DMS153 treated with DMSO at 0.1 percent for 48 hours (cell line): Measurements from ENCODE around the gene CFAP77.
"Not testable (repeated sequence)": the region's sequence is repeated elsewhere in the genome, so short reads cannot be mapped to it uniquely, and the experiment has no call there.

Source experiments
- DNase-seq: peaks from one replicate; lab custom pipeline; 2025; ENCODE audit not compliant: unreplicated experiment; lab: John Stamatoyannopoulos, UW

CFAP77 gene

DNA sequence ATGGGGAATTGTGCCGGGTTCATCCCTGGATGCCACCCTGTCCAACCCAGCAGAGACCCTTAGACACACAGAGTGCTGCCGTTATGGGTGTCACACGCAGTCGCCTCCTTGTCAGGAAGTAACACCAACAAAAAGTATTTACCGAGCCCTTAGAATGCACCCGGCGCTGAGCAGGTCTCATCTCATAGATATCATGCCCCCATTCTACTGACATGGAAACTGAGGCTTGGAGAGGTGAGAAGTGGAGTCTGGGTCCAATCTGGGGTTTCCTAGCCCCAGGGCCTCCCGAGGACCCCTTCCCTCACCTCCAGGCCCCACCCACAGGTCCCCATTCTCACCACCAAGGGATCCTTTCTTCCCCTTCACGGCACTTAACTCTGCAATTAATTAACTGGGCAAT, 135.6 kb downstream of the CFAP77 start:
- DNase-seq = no peak

DNA sequence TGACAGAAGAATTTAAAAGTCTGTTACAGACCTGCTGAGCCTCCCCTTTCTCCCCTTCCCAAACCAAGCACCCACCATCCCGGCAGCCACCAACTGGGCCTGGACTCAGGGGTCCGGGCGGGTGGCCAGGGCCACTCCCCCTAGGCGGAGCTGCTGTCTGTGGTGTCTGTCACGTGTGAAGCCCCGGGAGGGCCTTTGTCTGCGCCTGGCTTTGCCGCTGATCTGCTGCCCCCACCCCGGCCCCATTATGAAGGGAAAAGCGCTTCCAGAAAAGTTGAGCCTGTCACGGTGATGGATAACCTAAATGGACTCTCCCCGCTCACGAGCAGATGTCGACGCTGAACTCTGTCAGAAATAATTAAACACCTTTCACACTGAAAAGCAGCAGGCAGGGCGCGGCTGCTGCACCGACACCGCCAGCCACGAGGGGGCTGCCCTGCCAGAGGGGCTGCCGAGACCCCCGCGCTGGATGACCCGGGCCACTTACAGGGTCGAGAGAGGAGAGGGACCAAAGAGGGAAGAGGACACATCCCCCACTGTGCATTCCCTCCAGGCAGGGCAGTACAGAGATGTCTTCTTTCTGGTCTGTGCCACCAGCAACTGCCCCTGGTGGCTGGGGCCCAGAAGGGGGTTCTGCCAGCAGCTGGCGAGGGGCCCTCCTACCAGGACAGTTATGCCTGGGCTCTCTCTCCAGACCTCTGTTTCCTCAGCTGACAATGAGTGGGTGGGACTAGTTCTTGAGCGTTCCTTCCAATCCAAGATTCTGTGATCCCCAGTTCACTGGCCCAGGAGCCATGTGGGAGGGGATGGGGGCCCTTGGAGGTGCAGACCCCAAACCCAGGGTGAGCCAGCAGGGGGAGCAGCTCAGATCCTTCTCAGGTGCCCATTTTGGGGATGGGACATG, 136.4 kb downstream of the CFAP77 start:
- DNase-seq = no peak

DNA sequence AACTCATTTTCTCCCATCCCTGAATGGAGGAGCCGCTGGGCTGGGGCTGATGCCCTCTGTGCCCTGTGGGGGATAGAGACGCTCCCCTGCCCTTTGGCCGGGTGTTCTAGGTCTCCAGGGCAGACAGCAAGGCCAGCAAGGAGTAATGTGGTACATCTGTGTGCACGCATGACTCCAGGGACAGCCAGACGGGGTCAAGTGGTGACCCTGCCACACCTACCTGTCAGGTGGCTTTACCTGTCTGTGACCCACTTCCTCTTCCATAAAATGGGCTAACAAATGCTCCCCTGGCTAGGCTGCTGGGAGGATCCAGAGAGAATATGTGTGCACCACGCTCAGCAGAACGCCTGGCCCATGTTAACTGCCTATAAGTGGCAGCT, 137.0 kb downstream of the CFAP77 start:
- DNase-seq = no peak

DNA sequence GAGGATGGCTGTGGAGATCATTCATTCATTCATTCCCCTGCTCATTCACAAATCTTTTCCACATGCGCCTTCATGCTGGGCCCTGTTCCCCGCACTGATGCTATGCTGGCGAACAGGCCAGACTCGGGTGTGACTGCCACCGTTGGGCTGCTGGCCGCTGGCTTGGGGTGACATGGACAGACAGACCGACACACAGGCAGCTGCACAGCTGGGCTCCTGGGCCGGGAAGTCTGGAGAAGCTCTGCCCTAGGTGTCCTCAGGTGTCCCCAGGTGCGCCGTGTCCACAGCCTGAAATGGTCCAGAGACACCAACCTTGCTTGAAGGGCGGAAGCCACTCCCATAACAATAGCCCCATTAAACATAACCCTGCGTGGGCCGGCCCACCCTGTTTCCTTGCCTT, 137.4 kb downstream of the CFAP77 start:
- no peak for DNase-seq

DNA sequence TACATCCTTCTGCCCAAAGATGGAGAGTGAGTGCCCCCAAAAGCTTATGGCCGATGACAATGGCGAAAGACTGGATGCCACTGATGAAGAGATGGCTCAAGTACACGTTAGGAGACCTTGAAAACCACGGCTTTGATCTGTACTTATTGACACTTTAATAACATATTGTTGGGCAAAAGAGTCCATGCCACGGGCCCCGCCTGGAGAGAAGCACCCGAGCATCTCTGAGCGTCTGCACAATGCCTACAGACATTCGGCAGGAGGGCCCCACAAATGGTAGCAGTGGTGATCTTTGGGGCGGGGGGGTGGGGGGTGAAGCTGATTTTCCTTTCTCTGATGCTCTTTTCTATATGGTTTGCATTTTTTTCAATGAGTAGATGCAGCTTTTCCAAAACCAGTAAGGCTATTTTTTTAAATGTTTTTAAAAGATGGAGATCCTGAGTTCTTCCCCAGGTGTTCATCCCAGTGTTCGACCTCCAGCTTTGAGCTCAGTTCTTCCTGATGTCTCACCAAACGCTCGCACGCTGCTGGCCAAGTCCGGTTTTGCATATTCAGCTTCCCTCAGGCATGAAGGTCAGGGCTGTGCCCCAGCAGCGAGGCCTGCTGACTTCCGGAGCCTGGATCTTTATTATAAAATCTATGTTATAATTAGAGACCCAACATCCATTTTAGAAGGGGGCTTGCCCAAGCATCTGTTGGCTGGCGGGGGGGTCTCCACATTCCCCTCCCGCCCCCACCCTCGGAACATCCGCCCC, 138.1 kb downstream of the CFAP77 start:
- no peak for DNase-seq

DNA sequence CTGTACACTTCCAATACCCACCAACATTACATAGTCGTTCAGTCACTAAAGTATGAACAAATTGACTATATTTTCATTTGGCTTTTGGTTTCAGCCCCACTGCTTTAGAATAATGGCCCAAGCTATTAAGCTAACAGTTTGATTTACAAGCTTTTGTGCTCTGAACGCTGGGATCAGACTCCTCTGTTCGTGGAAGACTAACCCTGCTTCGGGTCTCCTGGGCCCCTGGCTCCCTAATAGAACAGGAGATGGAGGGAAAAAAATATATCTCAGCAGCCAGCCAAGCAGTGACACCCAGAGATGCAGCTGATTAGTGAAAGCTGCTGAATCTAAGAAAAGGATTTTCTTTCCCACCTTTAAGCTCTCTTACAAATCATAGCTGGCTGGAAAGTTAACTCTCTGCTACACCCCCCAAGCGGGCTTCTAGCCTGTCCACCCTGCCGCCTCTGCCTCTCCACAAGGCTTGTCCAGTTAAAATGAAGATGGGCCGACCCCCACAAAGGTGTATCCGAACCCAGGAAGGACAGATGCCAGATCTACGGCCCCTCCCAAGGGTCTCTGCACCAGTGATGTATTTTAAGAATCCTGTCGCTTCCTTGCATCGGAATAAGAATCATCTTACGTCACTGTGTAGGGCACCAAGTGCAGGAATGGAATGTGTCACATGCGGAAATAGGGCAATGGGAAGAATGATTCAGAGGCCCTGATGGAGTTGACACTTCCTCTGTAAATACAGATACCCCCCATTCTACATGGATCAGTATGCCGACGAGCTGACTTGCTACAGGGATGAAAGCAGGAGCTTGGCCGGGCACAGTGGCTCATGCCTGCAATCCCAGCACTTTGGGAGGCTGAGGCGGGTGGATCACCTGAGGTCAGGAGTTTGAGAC, 139.0 kb downstream of the CFAP77 start:
- DNase-seq = no peak

DNA sequence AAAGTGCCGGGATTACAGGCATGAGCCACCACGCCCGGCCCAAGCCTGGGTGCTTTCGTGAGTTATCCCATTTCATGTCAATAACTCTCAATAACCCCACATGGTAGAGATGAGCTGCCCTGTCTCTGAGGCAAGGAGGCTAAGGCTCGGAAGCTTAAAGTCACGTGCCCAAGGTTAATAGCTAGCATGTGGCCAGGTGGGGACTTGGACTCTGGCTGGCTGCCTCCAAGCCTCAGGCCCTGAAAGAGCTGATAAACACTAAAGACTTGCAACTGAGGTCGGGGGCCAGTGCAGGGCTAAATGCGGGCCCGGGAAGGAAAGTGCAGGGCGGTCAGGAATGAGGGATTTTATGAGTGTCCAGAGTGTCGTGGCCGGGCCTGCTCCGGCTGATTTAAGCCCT, 141.5 kb downstream of the CFAP77 start:
- DNase-seq = no peak

DNA sequence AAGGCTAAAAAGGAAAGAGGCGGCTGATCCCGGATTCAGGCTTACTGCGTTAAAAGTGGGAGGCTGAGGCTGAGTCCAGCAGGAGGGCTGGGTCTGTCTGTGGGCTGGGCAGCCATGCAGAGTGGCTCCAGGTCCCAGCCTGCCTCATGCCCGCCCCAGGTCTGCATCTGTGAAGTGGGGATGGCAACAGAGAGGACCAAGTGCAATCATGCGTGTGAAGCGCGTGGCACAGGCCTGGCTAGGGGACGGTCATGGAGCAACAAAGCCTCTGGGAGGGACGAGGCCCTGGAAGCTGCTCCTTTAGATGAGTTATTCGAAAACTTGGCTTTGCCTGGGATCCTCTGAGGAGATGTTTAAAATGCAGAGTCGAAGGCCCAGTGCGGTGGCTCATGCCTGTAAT, 142.0 kb downstream of the CFAP77 start:
- no peak for DNase-seq

DNA sequence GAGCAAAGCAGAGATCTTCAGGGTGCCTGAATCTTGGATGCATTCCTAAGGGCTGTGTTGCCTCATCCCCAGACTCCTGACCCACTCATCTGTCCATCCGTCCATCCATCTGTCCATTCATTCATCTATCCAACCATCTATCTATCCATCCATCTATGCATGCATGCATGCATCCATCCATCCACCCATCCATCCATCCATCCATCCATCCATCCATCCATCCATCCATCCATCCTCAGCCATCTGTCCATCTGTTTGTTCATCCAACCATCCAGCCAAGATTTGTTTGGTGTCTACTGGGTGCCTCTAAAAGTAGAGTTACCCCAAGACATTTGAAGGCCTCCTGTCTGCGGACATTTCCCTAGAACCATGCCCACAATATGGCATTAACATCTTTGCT, 144.7 kb downstream of the CFAP77 start:
- DNase-seq = no peak

DNA sequence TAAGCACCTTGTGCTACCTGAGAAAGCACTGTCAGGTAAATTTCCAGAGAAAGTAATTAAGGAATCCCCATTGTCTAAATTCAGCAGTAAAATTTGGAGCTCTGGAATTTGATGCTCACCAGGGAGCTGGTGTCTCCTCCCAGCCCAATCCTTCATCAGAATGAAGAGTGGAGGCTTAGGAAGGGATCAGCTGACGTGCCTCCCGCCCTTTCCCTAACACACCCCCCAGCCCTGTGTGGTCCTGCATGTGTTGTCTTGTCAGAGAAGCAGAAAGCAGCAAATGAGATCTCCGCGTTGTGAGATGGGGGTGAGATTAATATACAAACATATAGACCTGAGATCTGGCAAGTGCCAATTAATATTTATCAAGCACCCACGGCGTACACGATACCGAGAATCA, 145.5 kb downstream of the CFAP77 start:
- no peak for DNase-seq

DNA sequence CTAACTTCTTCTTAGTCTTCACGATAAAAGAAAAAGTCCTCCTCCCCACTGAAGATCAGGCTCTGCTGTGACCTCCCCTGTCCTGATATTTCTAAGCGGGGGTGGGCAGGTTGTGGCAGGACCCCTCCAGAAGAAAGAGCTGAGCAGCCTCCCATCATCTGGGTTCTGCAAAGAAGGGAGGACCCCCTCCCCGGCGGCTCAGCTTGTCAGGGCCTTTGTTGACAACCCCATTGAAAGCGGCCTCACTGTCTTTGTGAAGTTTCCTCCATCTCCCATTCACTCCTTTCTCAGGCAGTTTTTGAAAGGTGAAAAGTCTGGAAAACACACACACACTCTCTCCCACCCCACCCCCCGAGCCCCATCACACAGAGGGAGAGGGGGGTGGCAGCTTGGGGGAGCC, 146.2 kb downstream of the CFAP77 start:
- no peak for DNase-seq

DNA sequence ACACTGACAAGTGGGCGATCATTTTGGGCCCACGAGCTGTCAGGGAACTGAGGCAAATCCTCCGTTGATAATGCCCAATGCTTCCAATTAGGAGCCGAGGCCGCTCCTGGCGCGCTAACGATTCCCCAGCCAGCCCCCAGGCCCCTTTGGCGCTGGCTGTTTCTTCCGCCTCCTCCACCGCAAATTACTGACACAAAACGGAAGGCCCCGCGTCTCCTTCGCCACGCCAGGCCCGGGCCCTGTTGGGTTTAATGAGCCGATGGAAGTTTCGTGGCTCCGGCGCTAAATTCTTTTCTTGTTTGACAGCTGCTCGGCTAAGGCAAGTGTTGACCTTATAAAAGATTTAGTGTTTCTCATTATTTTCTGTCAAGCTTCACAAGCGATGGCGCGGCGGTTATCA, 146.7 kb downstream of the CFAP77 start:
- no peak for DNase-seq

DNA sequence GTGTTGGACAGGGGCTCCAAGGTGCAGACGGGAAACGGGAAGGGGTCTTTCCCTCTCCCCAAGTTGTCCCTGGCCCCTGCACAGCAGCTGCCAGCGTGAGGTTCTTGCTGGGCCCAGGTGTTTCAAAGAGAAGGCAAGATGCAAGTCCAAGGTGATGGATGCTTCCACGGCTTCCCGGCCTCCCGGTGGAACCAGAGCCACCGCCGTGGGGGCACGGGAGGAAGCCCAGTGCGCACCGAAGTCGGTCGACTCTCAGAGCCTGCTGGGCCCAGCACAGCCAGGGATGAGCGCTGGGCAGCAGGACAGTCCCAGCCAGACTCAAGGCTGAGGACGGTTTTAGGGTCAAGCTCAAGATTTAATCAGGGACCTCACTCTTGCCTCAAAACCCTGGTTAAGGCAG, 147.1 kb downstream of the CFAP77 start:
- DNase-seq = no peak

DNA sequence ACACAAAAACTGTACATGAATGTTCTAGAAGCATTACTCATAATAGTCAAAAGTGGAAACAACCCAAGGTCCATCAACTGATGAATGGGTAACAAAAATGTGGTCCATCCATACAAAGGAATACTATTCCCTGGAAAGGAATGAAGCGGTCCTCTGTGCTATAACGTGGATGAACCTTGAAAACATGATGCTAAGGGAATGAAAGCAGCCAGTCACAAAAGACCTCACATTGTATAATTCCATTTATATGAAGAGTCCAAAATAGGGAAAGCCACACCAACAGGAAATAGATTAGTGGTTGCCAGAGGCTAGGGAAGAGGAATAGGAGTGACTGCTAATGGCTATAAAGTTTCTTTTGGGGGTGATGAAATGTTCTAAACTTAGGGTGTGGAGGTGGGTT, 149.7 kb downstream of the CFAP77 start:
- DNase-seq = no peak

DNA sequence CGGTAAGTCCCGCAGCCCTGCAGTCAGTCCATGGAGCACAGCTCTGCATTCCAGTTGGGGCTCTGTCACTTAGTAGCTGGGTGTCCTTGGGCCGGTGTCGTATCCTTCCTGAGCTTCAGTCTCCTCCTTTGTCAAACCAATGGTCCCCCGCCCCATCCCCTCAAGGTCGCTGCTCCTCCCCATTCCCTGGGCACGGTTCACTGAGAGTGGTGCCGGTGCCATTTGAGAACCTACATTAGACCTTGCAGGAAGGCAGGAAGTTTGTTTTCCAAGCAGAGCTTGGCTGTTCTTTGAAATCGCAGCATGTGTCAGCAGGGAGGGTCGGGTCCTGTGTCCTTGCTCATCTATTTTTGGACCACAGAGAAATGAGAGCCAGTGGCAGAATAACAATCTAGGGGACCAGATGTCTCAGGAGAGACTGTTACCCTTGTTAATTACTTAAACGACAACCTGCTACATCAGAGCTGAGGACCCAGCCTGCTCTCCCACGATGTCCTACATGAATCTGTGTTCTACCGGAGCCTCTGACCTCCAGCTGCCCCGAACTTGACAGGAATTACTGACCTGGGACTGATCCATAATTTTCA, 150.7 kb downstream of the CFAP77 start:
- DNase-seq = no peak

DNA sequence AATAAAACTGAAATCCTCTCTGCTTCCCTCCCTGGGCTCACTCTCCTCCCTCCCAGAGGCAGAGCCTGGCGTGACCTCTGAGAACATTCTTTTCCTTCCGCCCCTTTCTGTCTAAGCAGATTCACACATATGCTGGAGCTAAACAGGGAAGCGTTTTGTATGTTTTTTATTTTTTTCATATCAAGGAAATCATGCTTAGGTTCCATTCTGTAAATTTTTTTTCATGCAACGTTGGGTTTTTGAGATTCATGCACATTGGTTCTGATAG, 152.2 kb downstream of the CFAP77 start:
- DNase-seq = no peak

DNA sequence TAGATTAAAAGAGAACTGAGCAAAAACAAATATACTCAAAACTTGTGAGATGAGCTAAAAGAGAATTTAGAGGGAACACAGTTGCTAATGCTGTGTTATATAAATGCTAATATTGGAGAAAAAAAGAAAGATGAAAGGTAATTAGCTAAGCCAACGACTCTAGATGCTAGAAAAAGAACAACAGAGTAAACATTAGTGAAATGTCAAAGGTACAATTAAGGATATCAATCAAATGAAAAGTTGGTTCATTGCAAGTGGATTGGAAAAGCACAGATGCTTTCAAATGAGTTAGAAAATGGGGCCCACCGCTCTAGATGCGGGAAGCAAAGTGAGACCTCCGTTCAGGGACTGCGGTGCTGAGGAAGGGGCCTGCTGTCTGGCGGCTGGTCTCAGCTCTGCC, 154.5 kb downstream of the CFAP77 start:
- DNase-seq = no peak

DNA sequence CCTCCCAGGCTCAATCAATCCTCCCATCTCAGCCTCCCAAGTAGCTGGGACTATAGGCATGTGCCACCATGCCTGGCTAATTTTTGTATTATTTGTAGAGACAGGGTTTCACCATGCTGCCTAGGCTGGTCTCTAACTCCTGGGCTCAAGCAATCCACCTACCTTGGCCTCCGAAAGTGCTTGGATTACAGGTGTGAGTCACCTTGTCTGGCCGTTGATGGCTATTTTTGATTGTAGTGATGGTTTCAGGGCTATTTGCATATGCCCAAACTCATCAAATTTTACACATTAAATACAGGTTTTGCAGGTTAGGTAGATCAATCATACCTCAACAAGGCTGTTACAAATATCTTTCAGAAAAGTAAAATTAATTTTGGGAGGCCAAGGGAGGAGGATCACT, 158.8 kb downstream of the CFAP77 start:
- not testable (repeated sequence) for DNase-seq

DNA sequence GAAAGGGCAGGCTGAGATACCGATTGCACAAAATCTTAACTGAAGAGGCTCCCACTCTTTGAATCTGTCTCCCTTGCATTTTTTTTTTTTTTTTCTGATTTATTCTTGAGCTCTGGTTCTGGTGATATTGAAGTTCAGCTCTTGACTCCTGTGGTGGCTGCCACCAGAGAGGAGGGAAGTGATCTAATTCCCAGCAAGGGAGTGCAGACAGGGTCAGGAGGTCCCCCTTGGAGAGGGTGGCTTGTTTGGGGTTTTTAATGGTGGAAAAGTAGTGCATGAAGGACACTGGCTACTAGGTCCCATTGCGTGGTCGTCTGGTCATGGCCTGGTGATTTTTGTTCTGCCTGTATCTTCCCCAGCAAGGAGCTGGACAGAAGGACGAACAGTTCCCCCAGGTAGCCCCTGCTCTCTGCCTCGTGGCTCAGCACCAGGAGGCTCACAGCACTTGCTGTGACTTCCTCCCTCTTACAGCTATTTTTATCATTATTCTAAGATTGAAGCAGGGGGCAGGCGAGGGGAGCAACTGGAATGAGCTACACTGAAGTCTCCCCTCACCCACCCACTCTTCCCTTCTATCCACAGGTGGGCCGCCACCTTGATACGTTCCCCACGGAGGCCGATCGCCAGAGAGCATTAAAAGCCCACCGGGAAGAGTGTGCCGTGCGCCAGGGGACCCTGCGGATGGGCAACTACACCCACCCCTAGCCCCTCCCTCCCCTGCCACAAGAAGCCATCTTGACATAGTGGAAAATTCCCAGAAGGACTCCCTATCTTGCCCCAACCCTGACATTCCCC, 162.0 kb downstream of the CFAP77 start:
- DNase-seq = no peak

DNA sequence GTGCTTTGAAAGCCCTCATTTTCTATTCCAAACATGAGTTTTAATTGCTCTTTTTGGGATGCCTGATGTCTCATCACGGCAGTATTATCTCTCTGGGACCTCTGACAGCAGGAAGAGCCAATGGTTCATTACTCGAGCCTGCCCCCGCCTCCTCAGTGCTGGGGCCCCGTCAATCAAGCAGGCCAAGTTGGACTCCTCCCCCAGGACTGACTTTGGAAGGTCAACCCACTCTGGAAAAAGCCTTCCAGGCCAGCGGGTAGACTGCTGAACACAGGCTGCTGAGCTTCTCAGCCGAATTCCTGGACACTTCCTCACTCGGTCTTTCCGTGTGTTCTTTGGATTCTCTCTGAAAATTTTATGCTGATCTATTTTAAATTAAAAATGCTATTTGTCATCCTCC, 162.9 kb downstream of the CFAP77 start:
- no peak for DNase-seq
